Liver (tissue), 9 donors: ENCODE measurements around the gene PRG2. TPM values are rescaled to one million over a fixed set of nuclear protein-coding genes. Genes with fewer than 3 reads are reported as not detected.

Source experiments
- DNase-seq: peaks from one replicate; pipeline ENCODE4 v3.0.0-alpha.2; 2017; ENCODE audit warnings: low spot score
- H3K27ac ChIP-seq, 2 donors: one replicate each; pipeline ENCODE4 v1.7.0; 2013; ENCODE audit warnings: inconsistent platforms in 2 of 2, low read length in 2 of 2, control low read depth in 1 of 2, low read depth in 1 of 2, mild to moderate bottlenecking in 1 of 2
- H3K27me3 ChIP-seq, 4 donors: one replicate each; pipeline versions ENCODE4 v1.6.1 to v1.7.0; 2013; ENCODE audit warnings: low read length in 3 of 4, inconsistent platforms in 1 of 4, mild to moderate bottlenecking in 1 of 4, moderate library complexity in 1 of 4; ENCODE audit not compliant: control insufficient read depth in 4 of 4, insufficient read depth in 4 of 4
- H3K36me3 ChIP-seq, 4 donors: one replicate each; pipeline versions ENCODE4 v1.6.1 to v1.7.0; 2013; ENCODE audit warnings: low read length in 3 of 4, mild to moderate bottlenecking in 3 of 4, low read depth in 1 of 4, moderate library complexity in 1 of 4; ENCODE audit not compliant: control insufficient read depth in 4 of 4, insufficient read depth in 3 of 4
- H3K4me1 ChIP-seq, 4 donors: one replicate each; pipeline versions ENCODE4 v1.6.1 to v1.7.0; 2013; ENCODE audit warnings: low read length in 3 of 4, mild to moderate bottlenecking in 3 of 4, moderate library complexity in 1 of 4; ENCODE audit not compliant: control insufficient read depth in 4 of 4, insufficient read depth in 4 of 4
- H3K4me3 ChIP-seq, 3 donors: one replicate each; pipeline versions ENCODE4 v1.6.1 to v1.7.0; 2013; ENCODE audit warnings: low read length in 3 of 3, control low read depth in 1 of 3, low read depth in 1 of 3, mild to moderate bottlenecking in 1 of 3
- H3K9ac ChIP-seq, 2 donors: one replicate each; pipeline ENCODE4 v1.7.0; 2013; ENCODE audit warnings: low read length in 2 of 2, mild to moderate bottlenecking in 2 of 2, moderate library complexity in 2 of 2, control low read depth in 1 of 2, low read depth in 1 of 2
- H3K9me3 ChIP-seq, 4 donors: one replicate each; pipeline versions ENCODE4 v1.6.1 to v1.7.0; 2013; ENCODE audit warnings: low read length in 3 of 4; ENCODE audit not compliant: control insufficient read depth in 4 of 4
- EGR1 ChIP-seq, 2 donors: IDR thresholded peaks; 2 replicates each; pipeline ENCODE4 v1.6.1; 2016 to 2018; ENCODE audit warnings: antibody characterized with exemption in 2 of 2, low read depth in 2 of 2
- FOXA1 ChIP-seq: IDR thresholded peaks from 2 replicates; pipeline ENCODE4 v1.6.1; 2016; ENCODE audit warnings: antibody characterized with exemption
- FOXA2 ChIP-seq: IDR thresholded peaks from 2 replicates; pipeline ENCODE4 v1.6.1; 2016; ENCODE audit warnings: antibody characterized with exemption
- GABPA ChIP-seq, 2 donors: IDR thresholded peaks in 1 of 2; conservative IDR thresholded peaks in 1 of 2; 2 replicates each; pipeline ENCODE4 v1.6.1; 2016; ENCODE audit warnings: antibody characterized with exemption in 2 of 2, mild to moderate bottlenecking in 1 of 2, moderate library complexity in 1 of 2
- HNF4A ChIP-seq, 2 donors: conservative IDR thresholded peaks; 2 replicates each; pipeline ENCODE4 v1.6.1; 2016; ENCODE audit warnings: antibody characterized with exemption in 2 of 2, mild to moderate bottlenecking in 2 of 2
- HNF4G ChIP-seq: IDR thresholded peaks from 2 replicates; pipeline ENCODE4 v1.6.1; 2016; ENCODE audit warnings: antibody characterized with exemption
- JUND ChIP-seq, 2 donors: IDR thresholded peaks; 2 replicates each; pipeline ENCODE4 v1.6.1; 2016; ENCODE audit warnings: antibody characterized with exemption in 2 of 2
- NR2F2 ChIP-seq: IDR thresholded peaks from 2 replicates; pipeline ENCODE4 v1.6.1; 2016; ENCODE audit warnings: antibody characterized with exemption
- RAD21 ChIP-seq, 2 donors: IDR thresholded peaks; 2 replicates each; pipeline ENCODE4 v1.6.1; 2016; ENCODE audit warnings: antibody characterized with exemption in 2 of 2, mild to moderate bottlenecking in 2 of 2
- RXRA ChIP-seq, 2 donors: IDR thresholded peaks; 2 replicates each; pipeline ENCODE4 v1.6.1; 2017 to 2018; ENCODE audit warnings: antibody characterized with exemption in 2 of 2, mild to moderate bottlenecking in 1 of 2
- SP1 ChIP-seq: IDR thresholded peaks from 2 replicates; pipeline ENCODE4 v1.6.1; 2018; ENCODE audit warnings: antibody characterized with exemption, mild to moderate bottlenecking
- TAF1 ChIP-seq: conservative IDR thresholded peaks from 2 replicates; pipeline ENCODE4 v1.6.1; 2016; ENCODE audit warnings: antibody characterized with exemption, mild to moderate bottlenecking
- YY1 ChIP-seq: IDR thresholded peaks from 2 replicates; pipeline ENCODE4 v1.6.1; 2016; ENCODE audit warnings: antibody characterized with exemption, mild to moderate bottlenecking
- WGBS: extraction: QIAGEN DNeasy Blood & Tissue Kit; methylation state at CpG from one replicate; pipeline ENCODE4 v1.1.7; 2013; 5-methylcytosine and 5-hydroxymethylcytosine counted together
- polyA plus RNA-seq, 2 donors: library from polyadenylated mRNA; stranded (reverse) in 1 of 2; unstranded in 1 of 2; fragments of 200-250 nt in 1 of 2; fragments of >200 nt in 1 of 2; fragmentation: Nextera tagmentation in 1 of 2; extraction: Ambion mirVana in 1 of 2; gene quantifications; one replicate each; pipeline versions ENCODE4 v1.2.1 to v1.2.3, GENCODE V29; 2013 to 2015
- total RNA-seq, 2 donors: library from RNA; depleted of rRNA; stranded (reverse); fragments of >200 nt; gene quantifications; one replicate each; pipeline ENCODE4 v1.2.3, GENCODE V29; 2014
- TF ChIP-seq, protein P1 (sequence below): fragments of 150-350 bp; IDR thresholded peaks from 2 replicates; pipeline ENCODE4 v1.5.1; 2017; ENCODE audit warnings: improper control_type of control experiment, low read depth, low read length; ENCODE audit not compliant: missing input control
- TF ChIP-seq, protein P2 (sequence below): IDR thresholded peaks from 2 replicates; pipeline ENCODE4 v1.6.1; 2016; ENCODE audit warnings: antibody characterized with exemption
- TF ChIP-seq, protein P3 (sequence below): IDR thresholded peaks from 2 replicates; pipeline ENCODE4 v1.6.1; 2016; ENCODE audit warnings: antibody characterized with exemption
- TF ChIP-seq, protein P4 (sequence below): IDR thresholded peaks from 2 replicates; pipeline ENCODE4 v1.6.1; 2016; ENCODE audit warnings: antibody characterized with exemption, mild to moderate bottlenecking
- donor health status: healthy.
- donor health status: healthy.
- donor health status: healthy.
- donor health status: healthy.
- donor health status: healthy.

PRG2 gene
- total and polyA plus RNA-seq, 4 donors, result 0.74 to 24.2 (median 1.2) TPM; not detected in 1

DNA sequence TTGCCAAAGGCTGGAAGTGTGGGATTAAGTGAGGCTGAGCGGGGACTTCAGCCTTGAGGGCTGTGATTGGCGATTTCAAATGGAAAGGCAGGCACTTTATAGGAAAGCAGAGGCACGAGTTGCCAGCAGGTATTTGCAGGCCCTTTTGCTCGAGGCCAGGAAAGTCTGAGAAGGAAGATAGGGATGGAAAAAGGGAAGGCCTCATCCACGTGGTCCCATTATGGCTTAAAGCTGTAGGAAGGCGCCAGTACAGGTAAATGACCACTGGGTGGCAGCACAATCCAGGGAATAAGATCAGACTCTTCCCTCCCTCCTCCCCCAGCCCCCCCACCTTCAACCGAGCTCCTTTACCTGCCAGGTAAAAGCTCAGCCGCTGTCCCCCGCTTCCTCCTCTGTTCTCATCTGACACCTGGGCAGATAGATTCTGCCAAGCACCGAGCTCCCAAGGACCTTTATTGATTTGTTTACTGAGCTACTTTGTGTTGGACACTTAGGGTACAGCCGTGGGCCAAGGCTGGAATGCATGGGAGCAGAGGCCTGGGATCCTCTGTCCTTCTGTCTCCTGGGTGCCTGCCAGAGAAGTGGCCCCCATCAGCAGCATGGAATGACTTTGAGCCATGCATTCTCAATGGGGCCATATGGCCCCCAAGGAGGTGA lies 44.8 kb downstream of the PRG2 start:
- Histone ChIP-seq H3K27ac (no peak overlapping the region), H3K9me3 (no peaks in the 10 kb centered on the region), H3K27me3 (no peaks in the 10 kb centered on the region), H3K9ac (no peak overlapping the region), H3K36me3 (no peaks in the 10 kb centered on the region), H3K4me3 (no peak overlapping the region), H3K4me1 (peaks cover 0 to 11% (median 5%) of the 10 kb centered on the region in 4 donors)
- TF ChIP-seq FOXA2 (no peak), RAD21 (IDR thresholded peaks at IDR 0.05) (peak; percentile 83 to 88)
- TF ChIP-seq, protein P1, sequence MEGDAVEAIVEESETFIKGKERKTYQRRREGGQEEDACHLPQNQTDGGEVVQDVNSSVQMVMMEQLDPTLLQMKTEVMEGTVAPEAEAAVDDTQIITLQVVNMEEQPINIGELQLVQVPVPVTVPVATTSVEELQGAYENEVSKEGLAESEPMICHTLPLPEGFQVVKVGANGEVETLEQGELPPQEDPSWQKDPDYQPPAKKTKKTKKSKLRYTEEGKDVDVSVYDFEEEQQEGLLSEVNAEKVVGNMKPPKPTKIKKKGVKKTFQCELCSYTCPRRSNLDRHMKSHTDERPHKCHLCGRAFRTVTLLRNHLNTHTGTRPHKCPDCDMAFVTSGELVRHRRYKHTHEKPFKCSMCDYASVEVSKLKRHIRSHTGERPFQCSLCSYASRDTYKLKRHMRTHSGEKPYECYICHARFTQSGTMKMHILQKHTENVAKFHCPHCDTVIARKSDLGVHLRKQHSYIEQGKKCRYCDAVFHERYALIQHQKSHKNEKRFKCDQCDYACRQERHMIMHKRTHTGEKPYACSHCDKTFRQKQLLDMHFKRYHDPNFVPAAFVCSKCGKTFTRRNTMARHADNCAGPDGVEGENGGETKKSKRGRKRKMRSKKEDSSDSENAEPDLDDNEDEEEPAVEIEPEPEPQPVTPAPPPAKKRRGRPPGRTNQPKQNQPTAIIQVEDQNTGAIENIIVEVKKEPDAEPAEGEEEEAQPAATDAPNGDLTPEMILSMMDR, result peak; percentile 85
- TF ChIP-seq, protein P2, sequence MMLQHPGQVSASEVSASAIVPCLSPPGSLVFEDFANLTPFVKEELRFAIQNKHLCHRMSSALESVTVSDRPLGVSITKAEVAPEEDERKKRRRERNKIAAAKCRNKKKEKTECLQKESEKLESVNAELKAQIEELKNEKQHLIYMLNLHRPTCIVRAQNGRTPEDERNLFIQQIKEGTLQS, result no peak
- 17% methylated on average over 11 of the region's 11 CpGs for WGBS
- DNase-seq, result peak; percentile 77

DNA sequence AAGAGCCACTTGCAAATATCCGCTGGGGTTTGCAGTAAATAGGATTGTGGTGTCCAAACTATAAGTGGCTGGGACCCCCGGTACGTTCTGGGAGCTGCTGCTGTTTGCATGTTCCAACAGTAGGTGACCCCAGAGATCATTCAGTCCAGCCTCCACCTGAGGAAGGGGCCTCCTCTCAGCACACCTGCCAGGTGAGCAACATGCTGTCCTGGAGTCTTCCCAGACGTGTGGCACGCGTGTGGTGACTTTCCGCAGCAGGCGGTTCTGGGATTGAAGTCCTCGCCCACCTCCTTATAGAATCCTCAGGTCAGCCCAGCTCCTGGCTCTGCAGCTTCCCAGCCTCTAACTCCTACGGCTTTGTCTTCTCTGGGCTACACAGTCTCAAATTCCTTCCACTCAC lies 45.6 kb downstream of the PRG2 start:
- Histone ChIP-seq H3K27ac (no peak overlapping the region), H3K9me3 (no peaks in the 10 kb centered on the region), H3K27me3 (no peaks in the 10 kb centered on the region), H3K36me3 (no peaks in the 10 kb centered on the region), H3K4me3 (no peak overlapping the region), H3K4me1 (peaks cover 0 to 8% (median 5%) of the 10 kb centered on the region in 4 donors), H3K9ac (no peak overlapping the region)
- WGBS, result 95% methylated on average over 10 of the region's 10 CpGs
- no peak for TF ChIP-seq SP1
- TF ChIP-seq, protein P2, result no peak
- TF ChIP-seq FOXA2, result no peak
- no peak for TF ChIP-seq GABPA (IDR thresholded peaks at IDR 0.05 in 1 of 2, conservative IDR thresholded peaks at IDR 0.05 in 1 of 2)
- TF ChIP-seq RAD21 (IDR thresholded peaks at IDR 0.05), result no peak
- no peak for TF ChIP-seq HNF4G
- TF ChIP-seq, protein P3, sequence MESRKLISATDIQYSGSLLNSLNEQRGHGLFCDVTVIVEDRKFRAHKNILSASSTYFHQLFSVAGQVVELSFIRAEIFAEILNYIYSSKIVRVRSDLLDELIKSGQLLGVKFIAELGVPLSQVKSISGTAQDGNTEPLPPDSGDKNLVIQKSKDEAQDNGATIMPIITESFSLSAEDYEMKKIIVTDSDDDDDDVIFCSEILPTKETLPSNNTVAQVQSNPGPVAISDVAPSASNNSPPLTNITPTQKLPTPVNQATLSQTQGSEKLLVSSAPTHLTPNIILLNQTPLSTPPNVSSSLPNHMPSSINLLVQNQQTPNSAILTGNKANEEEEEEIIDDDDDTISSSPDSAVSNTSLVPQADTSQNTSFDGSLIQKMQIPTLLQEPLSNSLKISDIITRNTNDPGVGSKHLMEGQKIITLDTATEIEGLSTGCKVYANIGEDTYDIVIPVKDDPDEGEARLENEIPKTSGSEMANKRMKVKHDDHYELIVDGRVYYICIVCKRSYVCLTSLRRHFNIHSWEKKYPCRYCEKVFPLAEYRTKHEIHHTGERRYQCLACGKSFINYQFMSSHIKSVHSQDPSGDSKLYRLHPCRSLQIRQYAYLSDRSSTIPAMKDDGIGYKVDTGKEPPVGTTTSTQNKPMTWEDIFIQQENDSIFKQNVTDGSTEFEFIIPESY, result no peak
- no peak for TF ChIP-seq NR2F2
- TF ChIP-seq FOXA1, result no peak
- TF ChIP-seq YY1, result no peak
- no peak for TF ChIP-seq JUND (IDR thresholded peaks at IDR 0.05)
- no peak for TF ChIP-seq HNF4A (conservative IDR thresholded peaks at IDR 0.05)
- no peak for TF ChIP-seq EGR1 (IDR thresholded peaks at IDR 0.05; ENCODE audit: low read depth in 2 of 2)
- TF ChIP-seq, protein P1, result no peak
- no peak for TF ChIP-seq RXRA (IDR thresholded peaks at IDR 0.05)
- TF ChIP-seq, protein P4, sequence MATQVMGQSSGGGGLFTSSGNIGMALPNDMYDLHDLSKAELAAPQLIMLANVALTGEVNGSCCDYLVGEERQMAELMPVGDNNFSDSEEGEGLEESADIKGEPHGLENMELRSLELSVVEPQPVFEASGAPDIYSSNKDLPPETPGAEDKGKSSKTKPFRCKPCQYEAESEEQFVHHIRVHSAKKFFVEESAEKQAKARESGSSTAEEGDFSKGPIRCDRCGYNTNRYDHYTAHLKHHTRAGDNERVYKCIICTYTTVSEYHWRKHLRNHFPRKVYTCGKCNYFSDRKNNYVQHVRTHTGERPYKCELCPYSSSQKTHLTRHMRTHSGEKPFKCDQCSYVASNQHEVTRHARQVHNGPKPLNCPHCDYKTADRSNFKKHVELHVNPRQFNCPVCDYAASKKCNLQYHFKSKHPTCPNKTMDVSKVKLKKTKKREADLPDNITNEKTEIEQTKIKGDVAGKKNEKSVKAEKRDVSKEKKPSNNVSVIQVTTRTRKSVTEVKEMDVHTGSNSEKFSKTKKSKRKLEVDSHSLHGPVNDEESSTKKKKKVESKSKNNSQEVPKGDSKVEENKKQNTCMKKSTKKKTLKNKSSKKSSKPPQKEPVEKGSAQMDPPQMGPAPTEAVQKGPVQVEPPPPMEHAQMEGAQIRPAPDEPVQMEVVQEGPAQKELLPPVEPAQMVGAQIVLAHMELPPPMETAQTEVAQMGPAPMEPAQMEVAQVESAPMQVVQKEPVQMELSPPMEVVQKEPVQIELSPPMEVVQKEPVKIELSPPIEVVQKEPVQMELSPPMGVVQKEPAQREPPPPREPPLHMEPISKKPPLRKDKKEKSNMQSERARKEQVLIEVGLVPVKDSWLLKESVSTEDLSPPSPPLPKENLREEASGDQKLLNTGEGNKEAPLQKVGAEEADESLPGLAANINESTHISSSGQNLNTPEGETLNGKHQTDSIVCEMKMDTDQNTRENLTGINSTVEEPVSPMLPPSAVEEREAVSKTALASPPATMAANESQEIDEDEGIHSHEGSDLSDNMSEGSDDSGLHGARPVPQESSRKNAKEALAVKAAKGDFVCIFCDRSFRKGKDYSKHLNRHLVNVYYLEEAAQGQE, result no peak
- TF ChIP-seq TAF1, result no peak
- no peak for DNase-seq
